Suppressor macrophage (primary cell): ENCODE measurements around the gene ZSCAN21.
A peak's percentile ranks its signal among the peaks of the same experiment; 100 is the strongest.

Source experiments
- DNase-seq, 4 experiments: peaks; one replicate each; pipeline ENCODE4 v3.0.0-alpha.2; 2020 to 2022

Gene ZSCAN21

DNA sequence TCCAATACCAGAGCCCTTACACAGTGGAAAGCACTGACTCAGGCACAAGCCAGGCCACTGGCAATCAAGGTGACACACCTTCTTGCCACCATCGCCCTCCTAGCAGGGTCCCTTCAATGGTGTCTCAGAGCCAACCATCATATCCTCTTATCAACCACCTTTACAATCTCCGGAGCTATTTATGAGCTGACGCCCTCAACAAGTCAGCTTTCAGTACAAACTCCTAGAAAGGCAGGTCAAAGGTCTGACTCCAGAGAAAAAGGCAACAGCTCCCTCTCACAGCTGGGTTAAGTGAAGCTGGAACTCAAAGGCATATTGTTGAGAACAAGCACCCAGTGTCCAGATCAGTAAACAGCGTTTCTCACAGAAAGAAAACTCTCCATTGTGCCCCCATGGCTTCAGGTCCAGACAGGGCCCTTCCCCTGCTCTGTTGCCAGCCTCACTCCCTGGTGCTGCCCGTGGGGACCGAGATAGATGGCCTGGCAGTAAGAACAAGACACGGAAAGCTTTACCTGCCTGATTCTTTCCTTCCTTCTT is 29.5 kb downstream of the ZSCAN21 start:
- no peak for DNase-seq

GRCh38 chr7:100080907-100081534 is 31.4 kb downstream of the ZSCAN21 start:
- DNase-seq = peak; percentile 22 to 38 (median 30)

DNA sequence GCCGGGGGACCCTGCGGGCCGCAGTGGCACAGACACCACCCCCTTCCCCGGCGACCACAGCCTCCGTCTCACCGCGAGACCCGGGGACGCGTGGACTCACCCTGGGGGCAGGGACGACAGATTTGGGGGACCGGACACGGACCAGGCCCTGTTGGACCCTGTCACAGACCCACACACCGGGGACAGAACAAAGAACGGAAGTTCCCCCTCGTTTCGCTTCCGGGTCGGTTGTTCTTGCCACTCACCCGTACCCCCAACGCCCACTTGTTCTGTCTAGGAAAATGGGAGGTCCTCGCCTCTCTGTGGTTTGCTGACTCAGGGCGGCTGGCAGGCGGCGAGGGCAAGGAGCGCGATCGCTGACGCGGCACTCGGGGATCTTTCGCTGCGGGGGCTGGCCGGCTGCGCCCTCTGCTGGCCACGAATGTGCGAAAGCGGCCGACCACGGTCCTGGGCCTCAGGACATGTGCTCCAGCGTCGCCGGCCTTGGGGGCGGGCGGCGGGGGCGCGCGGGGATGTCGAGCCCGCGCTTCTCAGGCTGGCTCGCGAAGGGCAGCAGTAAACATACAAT is 32.0 kb downstream of the ZSCAN21 start, which contains the start of gene ZNF3:
Gene ZNF3 (minus strand): TSS at position 189 of the 568 bp plus-strand sequence. CDS start 4,366 bp downstream, outside the sequence.
- peak; percentile 99 for DNase-seq

- DNase-seq = no peak
Measured at GRCh38 chr7:100082978-100083377, 33.4 kb downstream of the ZSCAN21 start.

DNA sequence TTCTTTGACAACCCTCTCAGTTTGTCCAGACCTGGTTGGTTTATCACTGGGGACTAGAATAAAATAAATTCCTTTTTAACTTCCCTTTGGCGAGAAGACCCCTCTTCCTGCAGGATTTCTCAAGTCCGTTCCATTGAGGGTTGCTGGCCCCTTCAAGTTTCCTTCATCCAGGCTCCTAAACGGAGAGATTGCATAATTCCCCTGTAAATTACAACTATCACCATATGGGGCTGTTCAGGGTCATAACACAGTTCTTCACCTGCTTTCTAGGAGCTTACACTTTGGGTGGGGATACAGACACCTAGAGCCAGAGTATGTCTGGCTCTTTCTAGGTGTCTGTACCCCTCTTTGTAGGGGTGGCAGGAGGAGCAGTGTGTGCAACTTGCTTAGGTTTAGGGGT is 35.9 kb downstream of the ZSCAN21 start:
- no peak for DNase-seq

- no peak for DNase-seq
Measured at GRCh38 chr7:100087055-100087750, 37.6 kb downstream of the ZSCAN21 start.

DNA sequence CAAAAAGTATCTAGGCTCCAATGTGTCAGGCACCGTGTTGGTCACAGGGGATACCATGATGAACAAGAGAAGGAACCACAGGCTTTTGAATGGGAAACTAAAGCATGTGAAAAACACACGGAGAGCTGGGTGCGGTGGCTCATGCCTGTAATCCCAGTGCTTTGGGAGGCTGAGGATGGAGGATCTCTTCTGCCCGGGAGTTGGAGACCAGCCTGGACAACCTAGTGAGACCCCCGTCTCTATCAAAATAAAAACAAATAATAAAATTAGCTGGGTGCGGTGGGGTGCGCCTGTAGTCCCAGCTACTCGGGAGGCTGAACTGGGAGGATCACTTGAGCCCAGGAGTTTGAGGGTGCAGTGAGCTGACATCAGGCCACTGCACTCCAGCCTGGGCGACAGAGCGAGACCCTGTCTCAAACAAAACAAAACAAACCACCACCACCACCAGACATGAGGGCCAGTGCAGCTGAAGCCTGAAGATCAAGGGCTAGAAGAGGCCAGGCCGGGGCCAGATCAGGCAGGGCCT is 38.6 kb downstream of the ZSCAN21 start:
- no peak for DNase-seq

DNA sequence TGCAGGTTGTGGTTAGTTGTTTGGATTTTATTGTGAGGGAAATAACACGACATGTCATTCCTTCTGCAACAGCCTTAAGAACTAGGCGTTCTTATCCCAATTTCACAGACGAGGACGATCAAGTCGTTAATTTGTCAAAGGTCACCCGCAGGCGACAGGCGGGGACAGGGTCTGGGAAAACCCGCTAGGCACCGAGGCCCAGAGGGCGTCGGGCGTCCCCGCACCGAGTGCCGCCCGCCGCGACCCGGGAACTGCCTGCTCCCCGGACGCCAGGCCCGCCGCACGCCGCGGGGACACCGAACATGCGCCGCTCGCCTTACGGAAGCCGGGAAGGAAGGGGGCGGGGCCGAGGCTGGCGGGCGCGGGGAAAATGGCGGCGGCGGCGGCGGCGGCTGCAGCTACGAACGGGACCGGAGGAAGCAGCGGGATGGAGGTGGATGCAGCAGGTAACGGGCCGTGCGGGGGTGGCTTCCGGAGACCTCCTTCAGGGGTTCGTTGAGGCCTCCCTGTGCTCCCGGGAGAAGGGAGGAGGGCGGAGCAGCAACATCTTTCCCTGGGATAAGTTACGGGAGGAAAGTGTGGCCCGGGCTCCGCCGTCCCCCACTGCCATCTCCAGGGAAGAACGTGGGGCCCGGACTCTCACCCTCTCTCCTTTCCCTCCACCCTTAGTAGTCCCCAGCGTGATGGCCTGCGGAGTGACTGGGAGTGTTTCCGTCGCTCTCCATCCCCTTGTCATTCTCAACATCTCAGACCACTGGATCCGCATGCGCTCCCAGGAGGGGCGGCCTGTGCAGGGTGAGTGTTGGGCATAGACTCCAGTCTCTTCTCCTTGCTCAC is 39.3 kb downstream of the ZSCAN21 start, which contains the start of gene COPS6:
Gene COPS6 (plus strand): TSS at position 349 of the 837 bp plus-strand sequence. CDS start 22 bp downstream, at position 371.
- DNase-seq = peak; percentile 81 to 95 (median 88)

- peak in 1 of 4 experiments; percentile 9 for DNase-seq
Measured at GRCh38 chr7:100089458-100090196, 40.1 kb downstream of the ZSCAN21 start.

GRCh38 chr7:100090527-100091410 is 41.2 kb downstream of the ZSCAN21 start:
- no peak for DNase-seq

DNA sequence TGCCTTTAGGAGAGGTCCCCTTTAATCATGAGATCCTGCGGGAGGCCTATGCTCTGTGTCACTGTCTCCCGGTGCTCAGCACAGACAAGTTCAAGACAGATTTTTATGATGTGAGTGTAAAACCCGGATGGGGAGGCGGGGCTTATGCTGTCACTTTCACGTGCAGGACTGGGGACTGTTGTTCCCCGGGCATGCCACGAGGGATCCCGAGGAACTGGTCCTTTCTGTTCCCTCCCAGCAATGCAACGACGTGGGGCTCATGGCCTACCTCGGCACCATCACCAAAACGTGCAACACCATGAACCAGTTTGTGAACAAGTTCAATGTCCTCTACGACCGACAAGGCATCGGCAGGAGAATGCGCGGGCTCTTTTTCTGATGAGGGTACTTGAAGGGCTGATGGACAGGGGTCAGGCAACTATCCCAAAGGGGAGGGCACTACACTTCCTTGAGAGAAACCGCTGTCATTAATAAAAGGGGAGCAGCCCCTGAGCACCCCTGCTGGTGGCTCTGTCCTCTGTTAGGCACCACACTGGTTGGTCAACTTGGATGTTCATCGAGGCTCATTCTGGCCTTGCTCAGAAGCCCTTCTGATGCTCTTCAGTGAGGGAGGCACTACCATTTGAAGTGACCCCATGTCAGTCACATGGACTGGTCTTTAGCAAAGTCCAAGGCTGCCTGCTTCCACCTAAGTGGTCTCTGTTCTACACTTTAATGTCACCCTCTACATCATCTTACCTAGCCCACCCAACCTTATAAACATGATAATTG is 42.0 kb downstream of the ZSCAN21 start:
- DNase-seq = peak in 1 of 4 experiments; percentile 14

- no peak for DNase-seq
Measured at GRCh38 chr7:100093054-100093453, 43.5 kb downstream of the ZSCAN21 start.

DNA sequence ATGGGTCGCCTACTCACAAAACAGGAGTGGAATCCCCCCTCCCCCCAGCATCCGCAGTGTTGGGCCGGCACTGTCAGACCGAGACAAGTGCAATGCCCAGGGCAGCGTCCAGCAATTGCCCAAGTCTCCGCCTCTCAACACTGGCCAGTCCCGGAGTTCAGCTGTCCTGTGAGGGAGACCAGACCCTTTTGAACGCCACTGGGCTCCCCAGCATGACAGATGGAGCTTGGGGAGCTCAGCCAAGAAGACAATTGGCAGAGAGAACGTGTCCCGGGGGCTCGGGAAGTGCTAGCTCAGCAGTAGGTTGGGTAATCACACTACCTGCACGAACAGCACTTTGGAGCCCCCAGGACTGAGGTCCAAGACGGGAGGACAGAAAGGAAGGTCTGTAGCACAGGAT is 43.9 kb downstream of the ZSCAN21 start:
- no peak for DNase-seq

DNA sequence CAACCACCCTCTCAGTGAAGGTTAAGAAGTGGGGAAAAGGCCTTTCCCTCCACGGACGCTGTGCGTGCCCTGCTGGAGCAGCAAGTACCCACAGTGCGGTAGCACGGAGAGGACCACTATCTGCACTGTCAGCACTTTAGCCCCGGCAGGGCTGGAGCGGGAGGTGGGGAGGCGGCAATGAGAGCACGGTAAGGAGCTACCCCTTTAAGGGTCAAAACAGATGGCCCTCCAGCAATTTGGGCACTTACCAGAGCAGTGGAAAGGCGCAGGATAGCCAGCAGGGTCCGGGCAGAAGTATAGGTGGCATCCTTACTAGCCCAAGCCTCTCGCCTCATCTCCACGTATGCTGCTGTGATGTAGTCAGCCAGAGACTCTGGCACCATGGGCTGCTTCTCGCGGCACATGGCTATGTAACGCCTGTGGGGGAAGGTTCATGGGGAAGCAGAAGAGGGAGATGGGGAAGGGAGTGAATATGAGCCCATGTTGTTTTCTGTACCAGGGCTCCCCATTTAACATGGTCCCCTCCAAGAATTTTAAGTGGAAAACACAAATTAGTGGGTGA is 44.4 kb downstream of the ZSCAN21 start:
- DNase-seq = no peak

DNA sequence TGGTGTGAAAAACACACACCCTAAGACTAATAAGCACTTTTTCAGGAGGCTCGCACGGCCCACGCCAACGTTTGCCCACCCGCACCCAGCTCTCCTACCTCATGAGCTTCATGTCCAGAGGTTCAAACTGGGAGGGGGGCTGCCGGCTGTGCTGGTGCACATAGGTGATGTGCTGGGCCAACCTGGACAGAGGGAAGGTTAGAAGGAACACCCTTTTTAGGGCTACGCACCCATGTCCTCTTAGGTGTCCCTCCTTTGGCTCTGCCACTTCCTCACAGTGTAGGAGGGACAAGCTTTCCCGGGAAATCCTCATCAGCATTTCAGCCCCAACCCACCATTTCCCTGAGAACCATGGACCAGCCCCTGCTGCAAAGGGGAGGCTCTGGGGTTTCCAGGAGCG is 45.7 kb downstream of the ZSCAN21 start:
- DNase-seq = no peak

GRCh38 chr7:100095704-100096103 is 46.1 kb downstream of the ZSCAN21 start:
- DNase-seq = no peak

- DNase-seq = no peak
Measured at GRCh38 chr7:100098913-100099312, 49.3 kb downstream of the ZSCAN21 start.

- DNase-seq = no peak
Measured at GRCh38 chr7:100099452-100099851, 49.9 kb downstream of the ZSCAN21 start.

- peak; percentile 95 to 99 (median 97) for DNase-seq
Measured at GRCh38 chr7:100100420-100101015, 50.9 kb downstream of the ZSCAN21 start.
